Heart right ventricle (tissue), 16 donors: ENCODE results near the gene SHB. TPM values are rescaled to one million over a fixed set of nuclear protein-coding genes. Genes with fewer than 3 reads are reported as not detected.

Source experiments
- ATAC-seq, 8 donors: fragments of 200-7000 bp; cut with Tn5 transposase; one replicate each; pipeline ENCODE4 v1.9.1; 2020; ENCODE audit warnings: mild to moderate bottlenecking in 8 of 8, moderate library complexity in 8 of 8, moderate number of reproducible peaks in 1 of 8
- DNase-seq, 2 donors: peaks; one replicate each; pipeline ENCODE4 v3.0.0-alpha.2; 2020
- H3K27ac ChIP-seq, 10 donors: fragments of 200-600 bp; sonication (generic) in 2 of 10; one replicate each; pipeline versions ENCODE4 v1.5.0 to v1.8.0; 2020 to 2022; ENCODE audit warnings: mild to moderate bottlenecking in 3 of 10
- H3K27me3 ChIP-seq, 7 donors: fragments of 200-600 bp; one replicate each; pipeline ENCODE4 v1.8.0; 2021 to 2022; ENCODE audit warnings: mild to moderate bottlenecking in 2 of 7
- H3K36me3 ChIP-seq, 9 donors: fragments of 200-600 bp; sonication (generic) in 1 of 9; one replicate each; pipeline versions ENCODE4 v1.5.0 to v1.8.0; 2020 to 2022; ENCODE audit warnings: mild to moderate bottlenecking in 2 of 9
- H3K4me1 ChIP-seq, 9 donors: fragments of 200-600 bp; sonication (generic) in 1 of 9; one replicate each; pipeline versions ENCODE4 v1.5.0 to v1.8.0; 2020 to 2022; ENCODE audit warnings: mild to moderate bottlenecking in 4 of 9
- H3K4me3 ChIP-seq, 10 donors: fragments of 200-600 bp; sonication (generic) in 2 of 10; one replicate each; pipeline versions ENCODE4 v1.5.0 to v1.8.0; 2020 to 2022; ENCODE audit warnings: mild to moderate bottlenecking in 7 of 10, moderate library complexity in 2 of 10
- H3K9me3 ChIP-seq, 11 donors: fragments of 200-600 bp in 10 of 11; sonication (generic) in 2 of 11; one replicate each; pipeline versions ENCODE4 v1.5.0 to v1.8.0; 2013 to 2022; ENCODE audit warnings: mild to moderate bottlenecking in 2 of 11, control low read depth in 1 of 11, moderate library complexity in 1 of 11
- WGBS, 2 donors: extraction: QIAGEN DNeasy Blood & Tissue Kit; methylation state at CpG; one replicate each; pipeline ENCODE4 v1.1.7; 2013; ENCODE audit warnings: inconsistent platforms in 1 of 2; 5-methylcytosine and 5-hydroxymethylcytosine counted together
- intact Hi-C, 10 donors: fragments of 100-400 bp; cut with DNase I; formaldehyde crosslinking; loops; one replicate each; pipeline versions ENCODE4 v1.11.1 to v1.14.2; 2022
- polyA plus RNA-seq, 2 donors: library from polyadenylated mRNA; stranded (reverse); fragments of 200-250 nt; gene quantifications; one replicate each; pipeline ENCODE4 v1.2.3, GENCODE V29; 2013
- total RNA-seq, 10 donors: library from RNA; stranded (reverse); fragmentation: NEBNext Ultra II Directional in 3 of 10; extraction: Animal tissue kit (Norgen Biotek cat#: 25700) in 3 of 10; gene quantifications; one replicate each; pipeline versions ENCODE4 v1.2.1 to v1.2.4, GENCODE V29; 2021 to 2023
- TF ChIP-seq, protein P1 (sequence below), 9 donors: fragments of 200-600 bp; sonication (generic) in 2 of 9; IDR thresholded peaks; one replicate each; pipeline versions ENCODE4 v1.5.0 to v1.8.0; 2021 to 2022; ENCODE audit warnings: antibody characterized with exemption in 9 of 9, mild to moderate bottlenecking in 5 of 9, moderate library complexity in 1 of 9
- donor health status: Arrhythmogenic right ventricular cardiomyopathy.
- donor health status: ischemic (EF 13 %, LVEDD 7.1; RV severe dilation, severe dysfunction).
- donor health status: healthy with polysubstance abuse.
- donor health status: DM: no; HTN: yes; CAD: no.
- donor health status: DM: no; HTN: no; CAD: no.
- donor health status: ischemic (EF 25% LVEDD 6.9; RV normal size, moderate dysfunction).
- donor health status: ischemic (EF 25% LVEDD 5.7; RV mildly dilated, moderate dysfunction).
- donor health status: healthy.
- donor health status: DM: yes; HTN: yes; CAD: no.
- donor health status: Ischemic cardiomyopathy.
- donor health status: ischemic (EF 35%, LVEDD 5.7; RV mildly dilated, moderate dysfunction).
- donor health status: nonischemic (EF 11% LVEDD 7.7; RV severe dilation, severe dysfunction).
- donor health status: DM: yes; HTN: yes; CAD: no.
- donor health status: PGD.
- donor health status: ischemic (EF 29% LVEDD 5.4; RV normal size, mild dysfunction).
- donor health status: nonischemic (EF 23%, LVEDD 6.1; RV moderate dilation, normal function).

SHB gene
- total and polyA plus RNA-seq, 12 donors: 5.7 to 26.6 (median 18.0) TPM

DNA sequence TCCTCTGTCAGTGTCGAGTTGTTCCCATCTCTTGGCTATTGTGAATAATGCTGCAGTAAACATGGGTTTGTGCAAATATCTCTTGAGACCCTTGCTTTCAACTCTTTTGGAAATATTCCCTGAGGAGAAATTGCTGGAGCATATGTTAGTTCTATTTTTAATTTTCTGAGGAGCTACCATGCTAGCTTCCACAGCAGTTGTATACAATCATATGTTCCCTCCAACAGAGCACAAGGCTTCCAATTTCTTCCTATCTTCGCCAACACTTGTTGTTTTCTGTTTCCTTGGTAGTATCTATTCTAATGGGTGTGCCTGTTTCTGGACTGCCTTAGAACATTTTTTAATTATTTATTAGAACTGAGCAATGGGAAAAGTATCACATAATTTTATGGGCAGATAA, 23.6 kb upstream of the SHB start:
- Histone ChIP-seq H3K4me1 (peaks cover 0 to 15% (median 4%) of the 10 kb centered on the region in 9 donors), H3K4me3 (no peak overlapping the region), H3K36me3 (no peaks in the 10 kb centered on the region), H3K27me3 (no peaks in the 10 kb centered on the region), H3K27ac (no peak overlapping the region), H3K9me3 (peaks cover 0 to under 1% (median 0%) of the 10 kb centered on the region in 11 donors)
- ATAC-seq (no peak), DNase-seq (no peak)
- TF ChIP-seq, protein P1, sequence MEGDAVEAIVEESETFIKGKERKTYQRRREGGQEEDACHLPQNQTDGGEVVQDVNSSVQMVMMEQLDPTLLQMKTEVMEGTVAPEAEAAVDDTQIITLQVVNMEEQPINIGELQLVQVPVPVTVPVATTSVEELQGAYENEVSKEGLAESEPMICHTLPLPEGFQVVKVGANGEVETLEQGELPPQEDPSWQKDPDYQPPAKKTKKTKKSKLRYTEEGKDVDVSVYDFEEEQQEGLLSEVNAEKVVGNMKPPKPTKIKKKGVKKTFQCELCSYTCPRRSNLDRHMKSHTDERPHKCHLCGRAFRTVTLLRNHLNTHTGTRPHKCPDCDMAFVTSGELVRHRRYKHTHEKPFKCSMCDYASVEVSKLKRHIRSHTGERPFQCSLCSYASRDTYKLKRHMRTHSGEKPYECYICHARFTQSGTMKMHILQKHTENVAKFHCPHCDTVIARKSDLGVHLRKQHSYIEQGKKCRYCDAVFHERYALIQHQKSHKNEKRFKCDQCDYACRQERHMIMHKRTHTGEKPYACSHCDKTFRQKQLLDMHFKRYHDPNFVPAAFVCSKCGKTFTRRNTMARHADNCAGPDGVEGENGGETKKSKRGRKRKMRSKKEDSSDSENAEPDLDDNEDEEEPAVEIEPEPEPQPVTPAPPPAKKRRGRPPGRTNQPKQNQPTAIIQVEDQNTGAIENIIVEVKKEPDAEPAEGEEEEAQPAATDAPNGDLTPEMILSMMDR (IDR thresholded peaks at IDR 0.05): no peak
- 80 to 81% methylated on average over 2 of the region's 2 CpGs for WGBS, 2 donors
- intact Hi-C loops: loop anchor here in 4 of 10 donors (5.0 to 10.0 kb wide), 4 partner anchors 62 to 272 kb away; no protein-coding TSS in a partner anchor

DNA sequence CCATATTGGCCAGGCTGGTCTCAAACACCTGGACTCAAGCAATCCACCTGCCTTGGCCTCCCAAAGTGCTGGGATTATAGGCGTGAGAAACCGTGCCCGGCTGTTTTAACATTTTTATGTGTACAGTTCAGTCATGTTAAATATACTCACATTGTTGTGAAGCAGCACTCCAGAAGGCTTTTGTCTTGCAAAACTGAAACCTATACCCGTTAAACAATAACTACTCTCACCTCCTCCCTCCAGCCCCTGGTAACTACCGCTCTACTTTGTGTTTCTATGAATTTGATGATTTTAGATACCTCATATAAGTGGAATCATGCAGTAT, 23.1 kb upstream of the SHB start:
- no peak overlapping the region for H3K27ac ChIP-seq
- ATAC-seq (no peak), DNase-seq (no peak)
- H3K4me1 ChIP-seq: peaks cover 0 to 15% (median 4%) of the 10 kb centered on the region in 9 donors
- H3K27me3 ChIP-seq: no peaks in the 10 kb centered on the region
- H3K4me3 ChIP-seq: no peak overlapping the region
- no peaks in the 10 kb centered on the region for H3K36me3 ChIP-seq
- intact Hi-C loops: loop anchor here in 4 of 10 donors (5.0 to 10.0 kb wide), 4 partner anchors 63 to 273 kb away; no protein-coding TSS in a partner anchor
- TF ChIP-seq, protein P1 (IDR thresholded peaks at IDR 0.05): no peak
- H3K9me3 ChIP-seq: no peaks in the 10 kb centered on the region
- WGBS, 2 donors: 95 to 97% methylated on average over 5 of the region's 5 CpGs

DNA sequence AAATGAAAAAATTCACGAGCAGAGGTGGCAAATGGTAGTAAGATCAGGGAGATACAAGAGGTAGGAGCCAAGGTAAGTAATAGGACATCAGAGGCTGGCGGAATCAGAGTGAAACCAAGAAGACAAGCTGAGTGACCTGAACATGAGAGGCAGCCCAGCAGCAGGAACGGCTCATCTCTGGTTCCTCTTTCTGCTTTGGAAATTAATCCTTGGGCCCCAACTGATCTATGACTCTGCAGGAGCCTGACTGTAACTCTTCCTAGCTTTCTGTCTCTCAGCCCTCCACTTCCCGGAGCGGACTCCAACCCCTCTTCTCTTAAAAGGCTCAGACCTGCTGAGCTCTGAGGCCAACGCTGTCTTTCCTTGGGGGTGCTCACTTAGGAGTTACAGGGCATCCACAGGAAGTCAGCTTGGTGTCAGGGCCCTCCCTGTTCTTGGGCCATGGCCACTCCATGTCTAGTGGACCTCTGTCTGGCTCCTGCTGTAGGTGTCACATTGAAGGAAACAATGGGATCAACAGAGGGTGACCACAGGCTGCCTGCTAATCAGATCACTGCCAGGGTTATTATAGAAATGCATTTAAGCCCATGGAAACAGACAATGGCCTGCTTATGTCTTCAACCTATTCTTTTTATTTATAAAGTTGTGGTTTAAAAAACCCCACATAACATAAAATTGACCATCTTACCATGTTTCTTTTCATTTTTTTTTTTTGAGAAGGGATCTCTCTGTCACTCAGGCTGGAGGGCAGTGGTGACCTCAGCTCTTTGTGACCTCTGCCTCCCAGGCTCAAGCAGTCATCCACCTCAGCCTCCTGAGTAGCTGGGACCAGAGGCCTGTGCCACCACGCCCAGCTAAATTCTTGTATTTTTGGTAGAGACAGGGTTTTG, 22.5 kb upstream of the SHB start:
- Histone ChIP-seq H3K9me3 (no peaks in the 10 kb centered on the region), H3K27me3 (no peaks in the 10 kb centered on the region), H3K4me3 (no peak overlapping the region), H3K36me3 (no peaks in the 10 kb centered on the region), H3K27ac (no peak overlapping the region), H3K4me1 (peaks cover 0 to 15% (median 4%) of the 10 kb centered on the region in 9 donors)
- peak in 1 of 8 donors; percentile 8 for ATAC-seq
- TF ChIP-seq, protein P1 (IDR thresholded peaks at IDR 0.05): no peak
- DNase-seq: no peak
- intact Hi-C loops: loop anchor here in 4 of 10 donors (5.0 to 10.0 kb wide), 4 partner anchors 63 to 273 kb away; no protein-coding TSS in a partner anchor
- WGBS, 2 donors: 89 to 95% methylated on average over 7 of the region's 7 CpGs

DNA sequence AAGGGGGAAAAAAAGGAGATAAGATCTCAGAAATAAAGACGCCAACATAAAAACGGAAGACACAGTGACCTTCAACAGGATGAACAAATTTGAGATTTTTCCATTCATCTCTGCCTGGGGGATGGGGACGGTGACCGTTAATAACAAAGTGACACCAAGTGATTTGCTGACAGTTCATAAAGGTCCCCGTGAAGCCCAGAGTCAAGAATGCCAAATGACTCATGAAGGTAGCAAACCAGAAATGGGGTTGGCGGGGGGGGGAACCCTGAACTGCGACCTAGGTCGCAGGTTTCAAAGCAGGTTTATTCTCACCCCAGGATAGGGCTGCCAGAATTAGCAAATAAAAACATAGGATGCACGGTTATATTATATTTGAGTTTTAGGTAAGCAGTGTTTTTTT, 21.1 kb upstream of the SHB start:
- H3K36me3 ChIP-seq: no peaks in the 10 kb centered on the region
- WGBS, 2 donors: 66 to 71% methylated on average over 9 of the region's 9 CpGs
- H3K4me3 ChIP-seq: no peak overlapping the region
- TF ChIP-seq, protein P1 (IDR thresholded peaks at IDR 0.05): no peak
- no peaks in the 10 kb centered on the region for H3K9me3 ChIP-seq
- intact Hi-C loops: loop anchor here in 4 of 10 donors (5.0 to 10.0 kb wide), 4 partner anchors 65 to 275 kb away; no protein-coding TSS in a partner anchor
- DNase-seq (no peak), ATAC-seq (no peak)
- no peak overlapping the region for H3K27ac ChIP-seq
- H3K27me3 ChIP-seq: no peaks in the 10 kb centered on the region
- H3K4me1 ChIP-seq: peaks cover 0 to 15% (median 4%) of the 10 kb centered on the region in 9 donors
